Measurements from ENCODE around the gene MEGF11. TPM values are rescaled to one million over a fixed set of nuclear protein-coding genes. Genes with fewer than 3 reads are reported as not detected.

The MEGF11 gene
- polyA plus RNA-seq, 1 experiment: 0.04 TPM

- CTCF ChIA-PET: interaction anchor here (1.2 to 2.7 kb wide), 2 partner anchors 11 to 13 kb away, joined by 4 to 8 read pairs; no protein-coding TSS in a partner anchor
- TF ChIP-seq CTCF (IDR thresholded peaks at IDR 0.05; ENCODE audit: insufficient read depth, low read depth, low read length): no peak
- POLR2A ChIA-PET: no interaction called here
- Histone ChIP-seq H3K4me3 (ENCODE audit: low read depth, low read length) (no peak overlapping the region), H3K36me3 (ENCODE audit: control insufficient read depth, insufficient read depth, low read length) (no peaks in the 10 kb centered on the region), H3K27me3 (ENCODE audit: control insufficient read depth, insufficient read depth, low read length) (peaks cover 12% of the 10 kb centered on the region)
- DNase-seq (ENCODE audit: low read depth): no peak
Measured at GRCh38 chr15:66239514-66239913, 14.0 kb downstream of the MEGF11 start.

- Histone ChIP-seq H3K27me3 (ENCODE audit: control insufficient read depth, insufficient read depth, low read length) (peaks cover 10% of the 10 kb centered on the region), H3K36me3 (ENCODE audit: control insufficient read depth, insufficient read depth, low read length) (no peaks in the 10 kb centered on the region), H3K4me3 (ENCODE audit: low read depth, low read length) (no peak overlapping the region)
- ChIA-PET CTCF (no interaction called here), POLR2A (no interaction called here)
- TF ChIP-seq CTCF (IDR thresholded peaks at IDR 0.05; ENCODE audit: insufficient read depth, low read depth, low read length): no peak
- no peak for DNase-seq (ENCODE audit: low read depth)
Measured at GRCh38 chr15:66238318-66238717, 15.2 kb downstream of the MEGF11 start.

- Histone ChIP-seq H3K27me3 (ENCODE audit: control insufficient read depth, insufficient read depth, low read length) (peaks cover 10% of the 10 kb centered on the region), H3K4me3 (ENCODE audit: low read depth, low read length) (no peak overlapping the region), H3K36me3 (ENCODE audit: control insufficient read depth, insufficient read depth, low read length) (no peaks in the 10 kb centered on the region)
- CTCF ChIA-PET: no interaction called here
- DNase-seq (ENCODE audit: low read depth): no peak
- no peak for TF ChIP-seq CTCF (IDR thresholded peaks at IDR 0.05; ENCODE audit: insufficient read depth, low read depth, low read length)
- POLR2A ChIA-PET: no interaction called here
Measured at GRCh38 chr15:66237513-66238235, 15.9 kb downstream of the MEGF11 start.

GRCh38 chr15:66236806-66237375 lies 16.7 kb downstream of the MEGF11 start:
- TF ChIP-seq CTCF (IDR thresholded peaks at IDR 0.05; ENCODE audit: insufficient read depth, low read depth, low read length): no peak
- ChIA-PET POLR2A (no interaction called here), CTCF (no interaction called here)
- no peak for DNase-seq (ENCODE audit: low read depth)
- no peak overlapping the region for H3K4me3 ChIP-seq (ENCODE audit: low read depth, low read length)
- peaks cover 9% of the 10 kb centered on the region for H3K27me3 ChIP-seq (ENCODE audit: control insufficient read depth, insufficient read depth, low read length)
- H3K36me3 ChIP-seq (ENCODE audit: control insufficient read depth, insufficient read depth, low read length): no peaks in the 10 kb centered on the region

- ChIA-PET POLR2A (no interaction called here), CTCF (no interaction called here)
- no peak for TF ChIP-seq CTCF (IDR thresholded peaks at IDR 0.05; ENCODE audit: insufficient read depth, low read depth, low read length)
- no peak for DNase-seq (ENCODE audit: low read depth)
- Histone ChIP-seq H3K36me3 (ENCODE audit: control insufficient read depth, insufficient read depth, low read length) (no peaks in the 10 kb centered on the region), H3K4me3 (ENCODE audit: low read depth, low read length) (no peak overlapping the region), H3K27me3 (ENCODE audit: control insufficient read depth, insufficient read depth, low read length) (peaks cover 7% of the 10 kb centered on the region)
Measured at GRCh38 chr15:66235866-66236265, 17.7 kb downstream of the MEGF11 start.
